Measurements from ENCODE around the gene IFNG. TPM values are rescaled to one million over a fixed set of nuclear protein-coding genes. Genes with fewer than 3 reads are reported as not detected.

Gene IFNG
- total and polyA plus RNA-seq, 2 experiments from 2014 or later = not detected

- WGBS (ENCODE audit: low lambda C conversion rate, missing lambda C conversion rate) = 59% methylated on average over 5 of the region's 5 CpGs
- H3K9me3 ChIP-seq (ENCODE audit: low read depth) = no peaks in the 10 kb centered on the region
- TF ChIP-seq EZH2 (IDR thresholded peaks at IDR 0.05; ENCODE audit: borderline replicate concordance) (no peak), CTCF (IDR thresholded peaks at IDR 0.05; ENCODE audit: poor library complexity) (no peak), EZH2phosphoT487 (IDR thresholded peaks at IDR 0.05; ENCODE audit: low read depth, severe bottlenecking, unreplicated experiment) (no peak)
- no peak for DNase-seq (ENCODE audit: low spot score)
- H4K20me1 ChIP-seq (ENCODE audit: insufficient read depth, poor library complexity, severe bottlenecking) = no peaks in the 10 kb centered on the region
- H2AFZ ChIP-seq = no peak overlapping the region
- H3K4me2 ChIP-seq = no peak overlapping the region
- H3K27ac ChIP-seq = no peak overlapping the region
- H3K36me3 ChIP-seq (replicated peaks; ENCODE audit: insufficient read depth, low read depth) = no peaks in the 10 kb centered on the region
- no peaks in the 10 kb centered on the region for H3K27me3 ChIP-seq
- H3K79me2 ChIP-seq = no peaks in the 10 kb centered on the region
- H3K9me2 ChIP-seq (replicated peaks; ENCODE audit: insufficient read depth) = no peaks in the 10 kb centered on the region
- H3K4me3 ChIP-seq = no peak overlapping the region
- peaks cover 9% of the 10 kb centered on the region for H3K4me1 ChIP-seq (ENCODE audit: insufficient read depth)
These were observed 53.4 kb downstream of the IFNG start for GRCh38 chr12:68106160-68106559.

Other genes with a start within 250 kb of the IFNG start
- gene IFNG-AS1, start 170.3 kb downstream of the IFNG start, total RNA-seq = not detected in 2 replicates
- not detected in 2 replicates for gene IFNG-AS1, start 170.3 kb downstream of the IFNG start, polyA plus RNA-seq
- gene IL26, start 66.1 kb upstream of the IFNG start, total RNA-seq = not detected in 2 replicates
- not detected in 2 replicates for gene IL26, start 66.1 kb upstream of the IFNG start, polyA plus RNA-seq
- not detected in 2 replicates for gene IL22, start 93.9 kb upstream of the IFNG start, total RNA-seq
- gene IL22, start 93.9 kb upstream of the IFNG start, polyA plus RNA-seq = not detected in 2 replicates
- gene MDM1, start 172.6 kb upstream of the IFNG start, total RNA-seq = 8.4 and 14.9 TPM in 2 replicates
- gene MDM1, start 172.6 kb upstream of the IFNG start, polyA plus RNA-seq = 3.6 and 4.8 TPM in 2 replicates

Data from hepatocyte (in vitro differentiated cells).